GM19452 (cell line): Measurements from ENCODE around the gene ZMPSTE24.
"Not testable (repeated sequence)": the region's sequence is repeated elsewhere in the genome, so short reads cannot be mapped to it uniquely, and the experiment has no call there.

Source experiments
- ATAC-seq: cut with Tn5 transposase; IDR thresholded peaks from one replicate; pipeline ENCODE4 v1.9.1; 2021; ENCODE audit not compliant: unreplicated experiment

ZMPSTE24 gene

DNA sequence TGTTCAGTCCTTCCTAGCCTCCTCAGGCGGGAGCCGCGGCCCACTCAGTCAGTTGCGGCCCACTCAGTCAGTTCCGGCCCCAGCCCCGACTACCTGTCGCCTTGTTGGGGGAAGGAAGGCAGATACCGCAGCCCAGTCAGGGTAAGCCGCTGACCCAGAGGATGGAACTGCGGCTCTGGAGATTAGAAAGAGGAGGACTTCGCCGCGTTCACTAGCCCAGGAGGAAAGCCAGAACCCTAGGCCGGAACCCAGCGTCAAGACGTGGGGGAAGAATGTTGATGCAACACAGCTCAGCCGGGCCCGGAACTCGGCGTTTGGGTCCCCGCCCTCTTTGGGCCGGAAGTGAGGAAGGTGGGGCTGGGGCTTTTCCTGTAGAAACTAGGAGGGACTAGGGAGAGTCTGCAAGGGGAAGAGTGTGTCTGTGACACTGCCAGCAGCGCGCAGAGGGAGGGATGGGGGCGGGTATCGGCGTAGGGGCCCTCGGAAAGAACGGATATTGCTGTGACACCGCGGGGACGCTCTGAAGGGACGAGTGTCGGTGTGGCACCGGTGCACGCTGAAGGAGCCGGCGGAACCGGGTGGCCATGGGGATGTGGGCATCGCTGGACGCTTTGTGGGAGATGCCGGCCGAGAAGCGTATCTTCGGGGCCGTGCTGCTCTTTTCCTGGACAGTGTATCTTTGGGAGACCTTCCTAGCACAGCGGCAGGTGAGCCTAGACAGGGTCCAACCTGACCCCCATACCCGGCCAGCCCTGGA lies at the start of gene ZMPSTE24:
Gene ZMPSTE24 (plus strand): TSS at position 549 of the 757 bp plus-strand sequence. CDS start 36 bp downstream, at position 585.
- ATAC-seq = peak; percentile 88

DNA sequence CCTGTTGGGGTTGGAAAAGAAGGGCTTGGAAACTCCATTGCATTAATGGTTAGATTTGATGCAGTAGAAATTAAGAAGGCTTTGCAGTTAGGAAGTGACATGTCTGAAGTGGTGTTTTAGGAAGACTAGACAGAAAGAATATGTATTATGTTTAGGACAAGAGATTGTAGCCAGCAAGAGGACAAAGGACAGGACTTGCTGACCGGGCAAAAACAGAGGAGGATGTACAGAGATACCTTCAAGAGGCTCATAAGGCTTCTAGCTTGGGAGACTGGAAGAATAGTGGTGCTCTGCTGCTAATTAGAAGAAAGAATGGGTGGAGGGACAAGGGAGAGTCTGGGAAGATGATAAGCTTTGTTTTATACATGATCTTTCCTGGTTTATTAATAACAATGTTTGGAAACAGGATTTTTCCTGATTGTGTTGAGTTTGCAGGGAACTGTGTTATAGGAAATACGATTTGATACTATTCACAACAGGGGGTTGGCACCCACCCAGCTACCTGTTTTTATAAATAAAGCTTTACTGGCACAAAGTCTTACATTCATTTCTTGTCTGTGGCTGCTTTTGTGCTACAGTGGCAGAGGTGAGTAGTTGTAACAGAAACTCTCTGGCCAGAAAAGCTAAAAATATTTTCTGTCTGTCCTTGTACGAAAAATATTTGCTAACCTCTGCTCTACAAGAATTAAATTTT lies 47.4 kb upstream of the ZMPSTE24 start:
- ATAC-seq = no peak

DNA sequence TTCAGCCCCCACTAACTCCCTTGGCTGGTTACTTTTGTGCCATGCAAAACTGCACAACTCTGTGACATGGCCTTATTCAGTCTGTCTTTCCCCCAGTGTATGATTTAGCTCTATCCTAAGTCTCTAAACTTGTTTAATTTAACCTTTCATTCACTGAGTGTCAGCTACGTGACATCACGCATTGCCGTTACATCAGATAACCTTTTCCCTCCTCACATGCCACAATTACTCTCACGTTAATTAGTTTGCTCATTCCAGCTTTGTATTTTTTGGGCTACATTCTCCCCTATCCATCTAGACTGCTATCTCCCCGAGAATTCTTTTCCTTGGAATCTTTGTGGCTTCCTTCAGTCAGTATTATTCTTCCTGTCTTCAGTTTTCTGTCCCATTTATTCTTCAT lies 39.7 kb upstream of the ZMPSTE24 start:
- no peak for ATAC-seq

DNA sequence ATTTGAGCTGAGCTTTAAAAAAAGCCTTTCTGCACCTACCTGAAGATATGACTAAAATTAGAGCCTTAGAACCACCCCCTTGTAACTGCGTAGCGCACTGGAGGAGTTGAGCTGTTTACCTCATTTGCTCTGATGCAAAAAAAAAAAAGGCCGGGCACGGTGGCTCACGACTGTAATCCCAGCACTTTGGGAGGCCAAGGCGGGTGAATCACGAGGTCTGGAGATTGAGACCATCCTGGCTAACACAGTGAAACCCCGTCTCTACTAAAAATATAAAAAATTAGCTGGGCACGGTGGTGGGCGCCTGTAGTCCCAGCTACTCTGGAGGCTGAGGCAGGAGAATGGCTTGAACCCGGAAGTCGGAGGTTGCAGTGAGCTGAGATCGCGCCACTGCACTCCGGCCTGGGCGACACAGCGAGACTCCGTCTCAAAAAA lies 36.5 kb upstream of the ZMPSTE24 start:
- ATAC-seq = not testable (repeated sequence)

DNA sequence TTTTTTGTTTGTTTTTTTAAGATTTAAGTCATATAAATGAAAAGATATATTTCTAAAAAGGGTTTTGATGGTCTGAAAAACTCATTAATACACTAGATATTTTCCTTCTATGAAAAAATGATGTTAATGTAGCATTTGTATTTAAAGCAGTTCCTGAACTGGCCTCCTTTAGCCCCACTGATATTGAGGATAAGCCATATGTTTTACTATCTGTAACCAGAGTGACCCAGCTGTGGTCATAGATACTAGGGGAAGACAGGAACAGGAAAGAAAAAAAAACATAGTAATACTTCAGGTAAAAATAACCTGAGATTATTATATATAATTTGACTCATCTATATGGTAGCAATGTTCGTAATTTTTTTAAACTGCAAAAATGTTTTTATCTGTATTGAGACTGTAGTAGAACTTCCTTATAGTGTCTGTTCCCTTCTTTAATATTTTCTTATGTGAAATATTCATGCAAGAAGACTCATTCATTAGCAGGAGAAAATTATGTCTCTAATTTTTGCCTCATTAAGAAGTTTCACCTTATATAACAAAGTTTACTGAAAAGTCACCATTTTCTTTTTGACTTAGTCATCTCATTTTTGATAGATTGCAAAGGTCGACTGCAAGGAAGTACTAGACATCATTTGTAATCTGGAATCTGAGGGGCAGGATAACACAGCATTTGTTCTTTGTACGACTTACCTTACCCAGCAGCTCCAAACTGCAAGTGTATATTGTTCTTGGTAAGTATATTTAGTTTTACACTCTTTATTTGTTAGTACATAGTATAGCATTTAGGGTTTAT lies 35.9 kb upstream of the ZMPSTE24 start:
- no peak for ATAC-seq

DNA sequence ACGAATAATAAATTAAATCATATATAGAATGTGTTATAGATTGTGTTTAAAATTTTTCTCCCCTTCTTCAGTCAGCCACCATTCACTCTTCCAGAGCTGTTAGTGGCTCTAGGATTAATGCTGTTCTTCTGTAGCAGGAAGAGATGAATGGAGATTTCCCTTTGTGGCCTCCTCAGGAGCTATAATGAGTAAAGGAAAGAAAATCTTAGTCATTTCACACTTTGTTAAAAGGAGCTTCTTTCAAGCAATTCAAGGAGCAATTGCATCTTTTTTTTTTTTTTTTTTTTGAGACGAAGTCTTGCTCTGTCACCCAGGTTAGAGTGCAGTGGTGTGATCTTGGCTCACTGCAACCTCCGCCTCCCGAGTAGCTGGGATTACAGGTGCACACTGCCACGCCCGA lies 34.0 kb upstream of the ZMPSTE24 start:
- no peak for ATAC-seq

DNA sequence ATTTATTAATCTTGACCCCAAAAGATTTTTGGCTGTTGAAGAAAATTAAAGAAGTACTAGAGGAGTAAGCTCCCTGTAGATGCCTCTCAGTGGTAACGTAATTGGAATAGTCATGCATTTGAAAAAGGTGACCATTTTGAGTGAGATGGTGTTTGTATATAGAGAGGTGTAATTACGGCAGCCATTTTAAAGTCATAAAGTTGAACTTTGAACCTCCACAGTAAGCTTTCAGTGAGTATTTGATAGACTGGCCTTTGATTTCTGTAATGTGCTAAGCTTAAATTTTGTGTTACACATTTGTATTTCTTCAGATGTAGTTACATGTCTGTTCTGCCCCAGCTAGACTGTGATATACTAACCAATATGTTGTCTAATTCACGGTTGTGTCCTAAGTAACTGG lies 31.8 kb upstream of the ZMPSTE24 start:
- ATAC-seq = no peak

DNA sequence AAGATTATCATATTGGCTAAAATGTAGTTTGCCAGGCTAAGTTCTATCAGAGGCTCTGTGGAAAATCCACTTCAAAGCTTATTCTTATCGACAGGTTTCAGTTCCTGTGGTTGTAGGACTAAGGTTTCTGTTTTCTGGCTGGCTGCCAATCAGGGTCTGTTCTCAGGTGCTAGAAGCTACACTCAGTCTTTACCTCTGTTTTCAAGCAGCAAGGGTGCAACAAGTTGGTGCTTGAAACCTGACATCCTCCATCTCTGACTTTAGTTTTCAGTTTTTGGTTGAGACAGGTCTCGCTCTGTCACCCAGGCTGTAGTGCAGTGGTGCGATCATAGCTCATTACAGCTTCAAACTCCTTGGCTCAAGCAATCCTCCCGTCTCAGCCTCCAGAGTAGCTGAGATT lies 25.6 kb upstream of the ZMPSTE24 start:
- ATAC-seq = peak; percentile 98

DNA sequence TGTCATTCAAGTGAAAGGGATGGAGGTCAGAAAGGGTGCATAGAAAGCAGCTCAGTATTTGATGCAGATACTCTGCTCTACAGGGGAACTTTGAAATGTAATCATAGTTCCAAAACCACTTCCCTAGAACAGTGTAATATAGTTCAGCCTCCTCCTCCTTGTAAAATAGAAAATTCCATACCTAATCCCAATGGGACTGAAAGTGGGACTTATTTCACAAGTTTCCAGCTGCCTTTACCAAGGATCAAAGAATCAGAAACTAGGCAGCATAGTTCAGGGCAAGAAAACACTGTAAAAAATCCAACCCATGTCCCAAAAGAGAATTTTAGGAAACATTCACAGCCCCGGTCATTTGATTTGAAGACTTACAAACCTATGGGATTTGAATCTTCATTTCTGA lies 18.4 kb upstream of the ZMPSTE24 start:
- no peak for ATAC-seq

DNA sequence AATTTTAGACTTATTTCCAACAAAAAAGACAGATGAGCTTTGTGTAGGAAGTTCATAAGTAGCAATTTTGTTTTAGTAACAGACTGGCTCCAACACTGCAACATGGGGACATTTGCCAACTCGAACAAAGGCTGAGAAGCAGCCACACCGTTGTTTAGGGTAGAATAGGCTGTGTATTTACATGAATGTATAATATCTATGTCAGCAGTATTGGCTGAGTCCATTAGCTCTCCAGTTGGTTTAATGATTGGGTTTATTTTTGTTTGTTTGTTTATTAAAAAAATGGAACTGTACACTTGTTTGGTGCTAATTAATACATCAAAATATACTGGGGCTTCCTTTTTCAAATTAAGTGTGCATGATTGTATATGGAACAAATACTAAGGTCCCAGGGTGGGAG lies 17.6 kb upstream of the ZMPSTE24 start:
- no peak for ATAC-seq

DNA sequence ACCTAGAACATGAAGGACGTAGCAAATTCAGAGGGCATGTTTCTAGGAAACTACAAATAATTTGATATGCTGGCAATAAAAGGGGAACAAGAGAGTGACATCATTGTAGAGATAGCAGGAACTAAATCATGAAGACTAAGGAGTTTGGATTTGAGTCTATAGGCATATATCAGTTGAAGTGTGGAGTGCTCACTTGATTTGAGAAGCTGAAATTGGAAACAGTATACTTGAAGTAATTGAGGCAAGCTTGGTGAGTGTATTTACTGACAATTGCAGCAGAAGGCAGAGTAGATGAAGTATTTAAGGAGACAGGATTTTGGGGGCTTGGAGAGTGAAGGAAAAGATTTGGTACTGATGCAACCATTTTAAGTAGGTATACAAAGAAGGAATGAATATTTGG lies 16.7 kb upstream of the ZMPSTE24 start:
- ATAC-seq = peak; percentile 14

DNA sequence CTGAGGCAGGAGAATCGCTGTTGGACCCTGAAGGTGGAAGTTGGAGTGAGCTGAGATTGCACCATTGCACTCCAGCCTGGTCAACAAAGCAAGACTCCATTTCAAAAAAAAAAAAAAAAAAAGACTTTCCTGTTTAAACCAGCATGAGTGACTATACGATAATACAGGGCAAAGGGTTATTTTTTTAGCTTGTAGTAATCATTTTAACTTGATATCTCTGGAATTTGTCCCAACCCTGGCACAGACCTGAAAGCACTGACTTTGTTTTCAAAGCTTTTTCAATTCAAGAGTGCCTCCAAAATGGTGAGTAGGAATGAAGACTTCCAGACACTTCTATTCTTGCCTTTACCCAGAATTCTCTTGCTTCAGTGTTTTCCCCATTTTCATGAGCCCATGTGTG lies 14.7 kb upstream of the ZMPSTE24 start:
- ATAC-seq = no peak

DNA sequence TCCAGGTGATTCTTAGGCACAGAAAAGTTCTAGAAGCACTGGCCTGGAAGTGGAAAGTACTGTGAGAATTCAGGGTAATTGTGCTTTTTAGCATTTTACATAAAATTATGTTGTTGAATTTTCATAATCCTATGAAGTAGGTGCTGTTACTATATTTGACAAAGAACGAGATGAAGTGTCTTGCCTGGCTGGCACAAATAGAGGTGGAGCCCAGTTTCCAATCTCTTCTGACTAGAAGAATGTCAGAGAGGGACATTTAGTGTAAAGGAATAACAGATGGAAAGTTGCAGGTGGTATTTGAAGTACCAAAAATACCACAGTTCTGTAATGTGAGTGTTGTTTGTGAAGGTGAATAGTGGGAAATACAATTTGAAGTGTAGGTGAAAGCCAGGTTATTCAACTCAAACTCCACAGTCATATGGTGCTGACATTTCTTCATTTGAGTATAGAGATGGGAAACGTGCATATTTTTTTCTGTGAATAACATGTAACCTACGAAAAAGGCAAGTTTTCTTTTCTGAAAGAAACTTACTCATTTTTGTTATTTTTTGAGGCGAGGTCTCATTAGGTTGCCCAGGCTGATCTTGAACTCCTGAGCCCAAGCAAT lies 13.8 kb upstream of the ZMPSTE24 start:
- ATAC-seq = no peak

DNA sequence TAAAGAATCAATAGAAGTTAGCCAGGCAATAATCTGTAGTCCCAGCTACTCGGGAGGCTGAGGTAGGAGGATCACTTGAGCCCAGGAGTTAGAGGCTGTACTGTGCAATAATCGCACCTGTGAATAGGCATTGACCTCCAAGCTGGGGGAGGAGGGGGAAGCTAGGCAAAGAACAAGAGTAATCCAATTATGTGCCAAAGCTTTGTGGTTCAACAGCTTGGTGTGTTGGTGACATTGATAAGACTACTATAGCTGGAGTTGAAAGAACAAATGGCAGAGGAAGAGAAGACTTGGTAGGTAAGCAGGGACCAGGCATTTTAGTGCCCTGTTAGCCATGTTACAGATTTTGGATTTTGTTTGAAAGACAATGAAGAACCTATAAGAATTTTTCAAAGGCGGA lies 12.3 kb upstream of the ZMPSTE24 start:
- no peak for ATAC-seq

DNA sequence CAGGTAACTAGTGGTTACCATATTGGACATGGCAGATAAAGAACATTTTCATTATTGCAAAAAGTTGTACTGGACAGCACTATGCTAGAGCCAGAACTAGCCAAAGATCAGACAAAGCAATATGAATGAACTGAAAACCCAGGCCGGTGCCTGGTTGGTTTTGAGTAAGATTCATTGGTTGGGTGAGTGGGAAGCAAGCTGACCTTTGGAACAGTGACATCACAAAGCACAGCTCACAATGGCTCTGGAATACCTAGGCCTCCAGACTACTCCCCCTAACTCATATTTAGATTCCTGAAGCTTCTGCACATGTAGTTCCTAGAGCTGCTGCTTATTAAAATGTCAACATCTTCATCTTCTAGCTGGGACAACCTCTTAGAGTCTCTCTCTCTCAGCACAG lies 10.4 kb upstream of the ZMPSTE24 start, which contains the start of gene TMCO2:
Gene TMCO2 (plus strand): TSS at position 283 of the 400 bp plus-strand sequence. CDS start 57 bp downstream, at position 340.
- no peak for ATAC-seq

DNA sequence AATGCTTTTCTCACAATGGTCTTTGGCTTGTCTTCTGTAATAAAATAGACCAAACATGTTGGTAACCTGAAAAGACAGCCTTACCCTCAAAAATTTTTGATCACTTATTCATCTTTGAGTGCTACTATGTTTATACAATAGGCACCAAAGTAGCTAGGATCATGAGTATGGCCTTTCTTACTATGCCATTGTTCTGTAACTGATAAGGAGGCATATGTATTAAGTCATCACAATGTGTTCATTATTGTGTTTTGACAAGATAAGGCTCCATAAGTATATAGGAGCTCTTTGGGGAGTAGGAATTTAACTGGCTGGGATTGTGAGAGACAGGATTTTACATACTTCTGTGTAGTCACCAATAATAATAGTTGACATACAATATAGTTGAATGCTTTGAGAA lies 9.6 kb upstream of the ZMPSTE24 start:
- no peak for ATAC-seq

DNA sequence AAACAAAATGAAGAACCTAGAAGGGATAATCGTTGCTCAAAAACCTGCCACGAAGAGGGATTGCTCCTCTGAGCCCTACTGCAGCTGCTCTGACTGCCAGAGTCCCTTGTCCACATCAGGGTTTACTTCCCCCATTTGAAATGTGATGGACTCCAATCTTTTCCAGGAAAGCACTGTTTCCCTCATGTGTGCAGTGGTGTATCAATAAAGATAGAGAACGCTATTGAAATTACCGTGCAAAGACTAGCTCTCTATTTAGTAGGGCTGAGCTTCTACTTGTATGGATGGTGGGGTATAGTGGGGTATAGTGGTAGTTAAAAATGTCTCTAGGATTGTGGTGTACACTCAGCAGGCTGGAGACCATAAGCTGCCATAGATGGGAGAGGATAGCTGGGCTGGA lies 6.6 kb upstream of the ZMPSTE24 start:
- no peak for ATAC-seq

DNA sequence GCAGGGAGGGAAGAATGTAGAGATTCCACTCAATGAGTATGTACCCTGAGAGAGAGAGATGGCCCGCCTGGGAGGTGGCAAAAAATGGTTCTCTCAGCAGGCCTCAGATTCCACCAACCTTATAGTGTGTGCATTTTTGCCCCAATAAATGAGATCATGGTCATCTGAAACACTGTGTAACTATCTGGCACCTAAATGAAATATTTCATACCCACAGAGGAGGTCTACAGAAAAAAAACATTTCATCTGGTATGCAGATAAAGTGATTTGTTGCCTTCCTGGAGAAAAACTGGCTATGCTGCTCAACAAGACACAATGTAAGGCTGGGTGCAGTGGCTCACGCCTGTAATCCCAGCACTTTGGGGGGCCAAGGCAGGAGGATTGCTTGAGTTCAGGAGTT lies 5.4 kb upstream of the ZMPSTE24 start:
- no peak for ATAC-seq

DNA sequence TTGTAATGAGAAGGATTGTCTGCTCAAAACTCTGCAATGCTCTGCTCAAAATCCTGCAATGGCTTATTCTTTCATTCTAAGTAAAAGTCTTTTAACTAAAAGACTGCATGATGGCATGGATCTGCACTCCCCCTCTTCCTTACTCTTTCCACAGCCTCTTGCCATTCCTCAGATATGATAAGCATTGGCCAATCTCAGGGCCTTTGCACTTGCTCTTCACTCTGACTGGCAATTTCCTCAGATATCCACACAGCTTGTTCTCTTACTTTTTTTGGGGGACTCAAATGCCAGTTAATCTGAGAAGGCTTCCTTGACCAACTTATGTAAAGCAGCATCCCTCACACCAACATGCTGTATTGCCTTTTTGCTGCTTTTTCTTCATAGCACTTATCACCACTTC lies 2.8 kb upstream of the ZMPSTE24 start:
- ATAC-seq = no peak

DNA sequence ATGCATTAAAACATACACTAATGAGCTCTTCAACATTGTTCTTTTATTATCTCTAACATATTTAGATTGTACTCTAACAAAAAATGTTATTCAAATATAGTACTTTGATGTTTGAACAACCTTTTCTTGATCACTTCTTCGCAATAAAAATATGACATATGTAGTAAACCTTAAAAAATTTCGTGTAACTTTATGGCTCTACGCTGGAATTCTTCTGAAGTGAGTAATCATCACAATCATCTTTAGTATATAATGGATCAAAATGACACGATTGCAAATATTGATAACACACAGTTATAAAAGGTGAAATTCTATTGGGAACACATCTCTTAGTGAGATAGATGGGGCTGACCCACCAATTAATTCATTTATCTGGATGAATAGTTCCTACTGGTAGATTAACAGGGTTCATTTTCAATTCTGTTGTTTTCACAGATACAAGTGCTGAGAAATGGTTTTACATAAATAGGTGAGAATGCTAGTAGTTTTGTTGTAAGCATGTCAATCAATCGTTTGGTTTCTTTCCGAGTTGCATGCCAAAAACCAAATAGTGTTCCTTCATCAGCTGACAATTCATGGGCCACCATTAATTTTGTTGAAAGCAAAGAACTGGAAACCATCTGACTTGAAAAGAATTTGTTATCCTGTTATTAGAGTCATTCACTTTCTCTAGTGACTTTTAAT lies 1.5 kb upstream of the ZMPSTE24 start:
- ATAC-seq = no peak

DNA sequence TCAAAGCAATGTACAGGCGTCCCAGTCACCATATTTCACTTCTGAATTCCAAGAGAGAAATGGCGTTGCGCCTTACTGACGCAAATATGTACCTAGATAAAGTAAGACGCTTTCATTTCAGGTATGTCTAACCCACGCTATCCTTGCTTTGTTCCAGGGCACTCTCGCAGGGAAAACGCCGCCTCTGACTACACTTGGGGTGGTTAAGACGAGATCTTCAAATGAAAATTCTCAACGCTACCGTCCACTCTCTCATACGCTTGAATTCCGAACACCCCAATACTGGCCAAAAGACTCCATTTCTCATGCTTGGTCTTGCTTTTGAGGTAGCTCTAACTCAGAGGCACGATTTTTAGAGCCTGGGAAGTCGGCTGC lies 736 bp upstream of the ZMPSTE24 start:
- ATAC-seq = peak; percentile 4
